GM12892 (cell line): ENCODE results near the gene SSX2.
"Not testable (repeated sequence)": the region's sequence is repeated elsewhere in the genome, so short reads cannot be mapped to it uniquely, and the experiment has no call there.

Source experiments
- POLR2A ChIP-seq: IDR thresholded peaks from 2 replicates; pipeline ENCODE4 v1.6.1; 2011; ENCODE audit warnings: low read depth, low read length, control low read depth
- POLR2AphosphoS5 ChIP-seq: IDR thresholded peaks from 2 replicates; pipeline ENCODE4 v1.6.1; 2011; ENCODE audit warnings: low read depth, low read length, control low read depth
- TAF1 ChIP-seq: IDR thresholded peaks from 2 replicates; pipeline ENCODE4 v1.6.1; 2011; ENCODE audit warnings: low read depth, mild to moderate bottlenecking, control low read depth, low read length, borderline replicate concordance

- not testable (repeated sequence) for TF ChIP-seq POLR2A, TAF1, POLR2AphosphoS5
Observed at GRCh38 chrX:52648956-52649355, 58.0 kb downstream of the SSX2 start.
